Amygdala (tissue), 56 donors: ENCODE results near the gene PNKD.

Source experiments
- DNase-seq, 56 donors: peaks; one replicate each; lab custom pipeline; 2025; lab: John Stamatoyannopoulos, UW

The PNKD gene

DNA sequence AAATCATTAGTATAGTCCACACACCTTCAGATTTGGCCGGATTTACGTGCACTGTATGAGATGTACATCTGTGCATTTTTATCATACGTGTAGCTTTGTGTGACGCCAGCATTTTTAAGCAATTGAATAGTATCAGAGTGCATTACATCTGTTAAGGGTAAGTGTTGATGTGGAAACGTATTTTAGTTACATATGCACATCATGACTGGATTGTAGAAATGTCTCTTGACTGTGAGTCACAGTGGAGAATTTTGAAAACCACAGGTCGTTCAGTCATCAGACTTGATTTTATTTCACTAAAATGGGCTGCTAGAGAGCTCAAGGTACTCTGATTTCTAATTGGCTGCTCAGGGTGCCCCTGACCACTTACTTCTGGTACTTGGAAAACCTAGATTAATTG, 14.9 kb upstream of the PNKD start:
- no peak for DNase-seq

DNA sequence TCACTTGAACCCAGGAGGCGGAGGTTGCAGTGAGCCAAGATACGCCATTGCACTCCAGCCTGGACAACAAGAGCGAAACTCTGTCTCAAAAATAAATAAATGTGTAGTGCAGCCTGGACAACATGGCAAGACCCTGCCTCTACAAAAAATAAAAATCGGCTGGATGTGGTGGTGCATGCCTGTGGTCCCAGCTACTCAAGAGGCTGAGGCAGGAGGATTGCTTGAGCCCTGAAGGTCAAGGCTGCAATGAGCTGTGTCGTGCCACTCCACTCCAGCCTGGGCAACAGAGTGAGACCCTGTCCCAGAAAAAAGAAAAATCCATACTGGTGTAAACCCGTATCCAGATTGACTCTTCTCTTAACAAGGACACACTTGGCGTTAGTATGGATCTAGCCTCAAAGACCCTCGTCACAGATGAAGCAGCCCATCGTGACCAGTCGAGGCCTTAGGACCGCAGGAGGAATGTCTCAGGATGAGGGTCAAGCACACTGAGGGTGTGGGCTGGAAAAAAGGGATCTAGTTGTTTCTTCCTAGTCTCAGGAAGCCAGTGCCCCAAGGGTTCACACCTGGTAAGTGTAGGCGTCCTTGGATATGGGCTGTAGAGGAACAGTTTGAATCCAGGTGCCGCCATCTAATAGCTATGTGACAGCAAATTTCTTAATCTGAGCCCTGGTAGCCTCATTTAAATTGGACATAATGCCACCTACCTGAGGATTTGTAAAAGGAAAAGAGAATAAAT, 13.5 kb upstream of the PNKD start:
- DNase-seq = no peak

DNA sequence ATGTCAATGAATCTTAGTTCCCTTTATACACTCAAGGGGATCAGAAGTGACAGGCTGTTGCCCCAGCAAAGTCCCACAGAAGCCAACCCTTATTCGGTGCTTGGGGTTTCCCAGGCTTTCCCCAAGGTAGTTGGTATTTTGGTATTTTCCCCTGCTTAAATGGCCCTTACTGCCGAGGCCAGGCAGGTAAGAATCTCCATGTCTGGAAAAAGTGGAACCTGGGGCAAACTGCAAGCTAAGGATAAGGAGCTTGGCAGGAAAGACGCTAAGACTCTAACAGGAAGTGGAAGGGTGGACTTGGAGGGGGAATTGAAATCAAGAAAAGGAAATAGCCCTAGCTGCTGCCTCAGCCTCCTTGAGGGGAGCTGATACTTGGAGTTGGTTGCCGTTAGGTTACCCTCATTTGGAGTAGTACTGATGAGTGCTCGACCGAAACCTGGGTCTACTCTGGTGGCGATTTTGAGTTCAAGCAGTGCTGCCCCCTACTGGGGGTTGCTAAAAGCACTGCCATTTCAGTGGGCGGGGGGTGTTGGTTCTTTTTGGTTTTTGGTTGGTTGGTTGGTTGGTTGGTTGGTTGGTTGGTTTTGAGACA, 12.8 kb upstream of the PNKD start:
- peak in 6 of 56 donors; percentile 9 to 44 (median 28) for DNase-seq

DNA sequence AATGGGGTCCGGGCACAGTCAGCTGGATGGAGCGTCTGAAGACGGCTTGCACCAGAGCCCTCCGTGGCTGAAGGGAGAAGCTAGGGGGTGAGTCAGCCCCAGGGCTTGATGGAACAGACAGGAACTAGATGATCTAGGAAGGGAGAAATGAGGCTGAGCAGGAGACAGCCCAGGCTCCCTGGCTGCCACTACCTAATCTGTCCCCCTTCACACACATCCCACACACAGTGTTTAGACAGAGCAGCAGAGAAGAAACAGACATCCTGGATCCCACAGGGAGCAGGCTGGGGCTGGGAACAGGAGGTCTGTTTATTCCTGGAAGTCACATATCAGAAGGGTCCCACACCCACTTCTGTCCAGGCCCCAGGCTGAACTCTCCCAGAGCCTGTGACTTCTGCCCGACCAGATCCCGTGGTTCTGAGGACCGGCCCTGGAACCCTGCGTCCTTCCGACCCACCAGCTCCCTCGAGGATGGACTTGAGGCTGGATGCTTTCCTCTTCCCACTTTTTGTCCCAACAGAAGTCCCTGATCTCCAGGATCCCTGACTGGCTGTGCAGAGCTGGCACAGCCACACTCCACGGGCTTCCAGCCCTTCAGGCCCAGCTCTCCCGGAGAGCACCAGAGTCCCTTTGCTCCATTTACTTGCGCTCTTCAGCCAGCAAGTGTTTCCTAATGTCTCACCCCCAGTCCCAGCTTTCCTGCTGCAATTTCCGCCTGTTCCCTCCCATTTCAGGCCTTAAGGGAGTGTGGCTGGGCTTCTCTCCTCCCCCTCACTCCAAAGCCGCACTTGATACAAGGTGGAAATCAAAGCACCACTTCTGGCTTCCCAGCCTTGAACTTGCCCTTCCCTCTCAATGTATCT, 11.0 kb upstream of the PNKD start:
- peak in 2 of 56 donors; percentile 9 to 19 for DNase-seq

DNA sequence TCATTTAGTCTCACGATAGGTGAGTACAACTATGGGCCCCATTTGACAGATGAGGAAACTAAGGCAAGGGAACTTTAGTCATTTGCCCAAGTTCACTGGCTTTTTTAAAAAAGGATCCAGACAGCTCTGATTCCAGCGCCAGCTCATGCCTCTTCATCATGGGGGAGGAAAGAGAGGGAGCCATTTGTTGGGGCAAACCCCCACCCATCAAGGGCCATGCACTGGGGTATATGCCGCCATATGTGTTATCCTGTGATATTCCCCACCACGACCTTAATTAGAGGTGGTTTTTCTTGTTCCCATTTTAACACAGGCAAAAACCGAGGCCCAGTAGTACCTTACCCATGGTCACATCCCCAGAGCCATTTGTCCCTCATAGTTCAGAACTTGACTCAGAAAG, 10.2 kb upstream of the PNKD start:
- no peak for DNase-seq

- no peak for DNase-seq
Observed at GRCh38 chr2:218260742-218261422, 9.4 kb upstream of the PNKD start, which contains the start of gene GPBAR1. Gene GPBAR1 (plus strand): TSS chr2:218261015. CDS start chr2:218262725, 1,710 bp downstream.

- no peak for DNase-seq
Observed at GRCh38 chr2:218261423-218262236, 8.7 kb upstream of the PNKD start.

DNA sequence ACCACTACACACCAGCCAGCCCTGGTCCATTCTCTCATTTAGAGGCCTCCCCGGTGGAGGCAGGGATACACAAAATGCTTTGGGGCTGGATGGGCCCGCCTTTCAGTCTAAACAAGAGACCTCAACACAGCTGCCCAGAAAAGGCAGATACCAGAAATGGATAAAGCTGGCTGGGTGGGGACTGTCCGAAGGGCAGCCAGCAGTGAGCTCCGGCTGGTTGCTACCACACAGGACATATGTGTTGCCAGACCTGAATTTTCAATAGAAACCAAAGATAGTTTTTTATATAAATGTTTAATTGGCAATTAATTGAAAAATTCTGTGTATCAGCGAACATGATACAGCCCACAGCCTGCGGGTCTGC, 8.1 kb upstream of the PNKD start:
- DNase-seq = no peak

- DNase-seq = no peak
Observed at GRCh38 chr2:218262631-218263586, 7.4 kb upstream of the PNKD start.

DNA sequence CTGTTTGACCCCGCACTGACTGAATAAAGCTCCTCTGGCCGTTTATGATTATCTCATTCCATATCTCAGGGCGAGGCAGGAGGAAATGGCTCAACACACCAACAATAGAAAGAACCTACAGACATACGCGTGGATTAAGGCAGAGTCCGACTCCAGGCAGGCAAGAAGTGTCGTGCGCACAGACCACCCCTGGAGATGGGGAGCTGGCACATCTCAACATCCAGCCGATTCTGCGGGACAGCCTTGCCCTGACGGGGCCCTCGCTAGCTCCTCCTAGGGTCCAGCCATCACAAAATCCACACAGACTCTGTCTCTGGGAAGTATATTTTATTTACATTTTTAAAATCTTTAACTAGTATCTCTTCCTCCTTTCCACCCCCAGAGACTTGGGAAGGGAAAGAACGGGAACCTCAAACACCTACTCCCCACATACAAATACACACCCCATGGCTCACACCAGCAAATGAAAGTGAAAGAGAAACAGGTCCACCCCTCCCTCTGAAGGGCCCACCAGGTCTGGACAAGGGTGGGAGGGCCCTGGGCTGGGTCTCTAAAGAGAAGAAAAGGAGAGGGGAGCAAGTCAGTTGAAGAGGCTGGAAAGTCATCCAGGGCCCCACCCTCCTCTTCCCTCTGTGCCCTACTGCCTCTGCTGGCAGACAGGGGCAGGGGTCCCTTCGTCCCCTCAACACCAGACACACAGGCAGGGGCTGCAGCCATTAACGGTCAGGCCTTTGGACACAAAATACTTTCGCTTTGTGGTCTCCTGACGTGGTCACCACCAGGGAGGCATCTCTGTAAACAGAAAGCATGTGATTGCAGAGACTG, 6.3 kb upstream of the PNKD start:
- DNase-seq = no peak

DNA sequence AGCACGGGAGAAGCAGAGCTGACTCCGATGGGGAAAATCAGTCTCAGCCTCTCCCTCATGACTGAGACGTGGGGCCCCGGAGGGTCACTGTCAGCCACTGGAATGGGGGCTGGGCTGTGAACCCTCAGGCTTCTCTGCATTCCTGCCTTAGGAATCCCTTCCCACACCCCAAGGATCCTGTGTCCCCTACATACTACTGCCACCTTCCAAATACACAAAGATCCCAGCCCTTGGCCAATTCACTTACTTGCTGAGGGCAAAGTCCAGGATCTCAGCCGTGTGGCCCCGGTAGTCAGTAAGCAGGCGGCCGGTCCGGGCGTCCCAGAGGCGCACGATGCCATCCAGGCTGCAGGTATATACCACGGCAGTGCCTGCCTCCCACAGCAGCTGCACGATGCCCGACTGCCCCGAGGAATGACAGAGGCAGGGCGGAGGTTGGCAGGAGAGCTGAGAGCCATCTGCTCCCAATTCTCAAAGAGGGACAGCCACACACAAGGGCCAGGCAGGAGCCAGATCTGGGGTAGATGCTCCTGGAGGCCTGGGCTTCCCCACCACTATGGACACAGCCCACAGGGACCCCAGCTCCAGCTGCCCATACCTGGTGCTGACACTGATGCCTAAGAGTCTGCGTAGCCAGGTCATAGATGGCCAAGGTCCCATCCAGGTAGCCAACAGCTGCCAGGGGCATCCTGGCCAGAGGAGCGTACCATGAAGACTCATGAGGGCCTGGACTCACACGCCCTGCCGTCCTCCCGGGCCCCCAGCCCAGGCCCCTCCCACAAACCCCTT, 5.4 kb upstream of the PNKD start:
- no peak for DNase-seq

GRCh38 chr2:218265626-218266025, 4.7 kb upstream of the PNKD start:
- no peak for DNase-seq

DNA sequence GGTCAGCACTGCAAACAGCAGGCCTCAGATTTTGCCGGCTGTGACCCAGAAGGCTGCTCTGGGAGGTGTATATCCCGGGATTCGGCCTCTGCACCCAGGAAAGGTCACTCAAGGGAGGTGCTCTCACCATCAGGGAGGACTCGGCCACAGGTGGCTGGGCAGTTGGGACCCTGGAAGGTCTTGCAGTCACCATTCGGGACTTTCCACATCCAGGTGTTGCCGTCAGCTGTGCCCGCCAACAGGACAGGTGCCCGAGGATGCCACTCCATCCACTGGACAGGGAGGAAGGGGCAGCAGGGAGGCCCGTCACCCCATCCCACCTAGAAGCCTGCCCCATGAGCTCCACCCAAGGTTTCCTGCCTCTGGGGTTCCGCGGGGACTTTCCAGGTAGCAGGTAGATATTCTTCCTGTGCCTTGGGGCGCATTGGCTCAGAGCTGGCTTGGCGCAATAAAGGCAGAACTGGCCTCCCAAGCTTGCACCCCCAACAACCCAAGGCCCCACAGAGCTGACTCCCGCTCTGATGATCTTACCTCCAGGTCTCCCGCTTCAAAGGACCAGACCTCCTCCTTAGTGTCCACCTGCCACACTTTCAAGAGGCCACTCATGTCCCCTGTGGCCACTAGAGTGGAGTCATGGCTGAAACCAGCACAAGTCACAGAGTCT, 3.9 kb upstream of the PNKD start:
- DNase-seq = no peak

DNA sequence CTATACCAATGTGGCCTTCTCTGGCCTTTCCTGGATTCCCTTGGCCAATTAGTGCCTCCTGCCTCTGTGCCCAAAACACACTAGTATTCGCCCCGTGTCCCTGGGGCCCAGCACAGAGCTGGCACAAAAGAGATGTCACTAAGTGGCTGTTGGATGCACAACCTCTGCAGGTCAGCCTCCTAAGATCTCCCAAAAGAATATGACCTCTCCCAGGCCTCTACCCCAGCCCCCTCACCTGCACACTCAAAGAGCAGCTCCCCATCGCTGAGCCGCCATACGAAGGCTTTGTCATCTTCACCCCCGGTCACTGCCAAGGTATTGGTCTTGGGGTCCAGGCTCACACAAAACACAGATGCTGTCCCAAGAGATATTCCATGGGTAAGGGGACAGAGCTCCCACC, 3.1 kb upstream of the PNKD start:
- no peak for DNase-seq

DNA sequence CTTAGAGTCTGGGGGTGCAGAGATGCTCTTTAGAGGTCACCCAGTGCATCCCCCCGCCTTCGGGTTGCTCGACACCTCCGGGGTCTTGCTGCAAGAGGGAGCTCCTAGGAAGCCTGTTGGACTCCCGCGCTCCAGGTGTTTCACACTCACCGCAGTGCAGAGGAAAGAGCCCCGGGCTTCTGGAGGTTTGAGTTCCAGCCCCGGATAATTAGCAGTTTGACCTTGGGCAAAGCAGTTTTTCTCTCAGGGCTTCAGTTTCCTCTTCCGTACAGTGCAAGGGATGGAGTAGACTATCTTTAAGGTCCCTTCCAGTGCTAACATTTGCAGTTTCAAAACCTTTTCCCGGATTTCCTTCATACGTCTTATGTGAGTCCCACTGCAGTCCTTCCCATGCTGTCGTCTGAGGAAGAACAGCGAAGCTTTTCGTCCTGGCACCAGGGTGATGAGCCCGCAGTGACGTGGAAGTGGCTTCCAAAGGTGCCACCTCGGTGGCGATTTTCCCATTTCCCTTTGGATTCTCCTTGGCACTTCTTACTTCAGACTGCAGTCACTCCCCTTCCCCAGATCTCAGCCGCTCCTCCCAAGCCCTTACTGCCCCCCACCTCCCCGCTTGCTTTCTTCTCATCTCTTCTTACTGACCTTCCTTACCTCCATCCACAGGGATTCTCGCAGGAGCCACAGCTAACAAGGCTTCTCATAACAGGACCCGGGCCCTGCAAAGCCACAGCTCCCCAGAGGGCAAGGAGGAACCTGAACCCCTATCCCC, 585 bp downstream of the PNKD start:
- DNase-seq = peak in 1 of 56 donors; percentile 67

- DNase-seq = no peak
Observed at GRCh38 chr2:218271487-218271797, 1.1 kb downstream of the PNKD start.
